ENCODE data around the gene KIRREL3.

KIRREL3 gene

DNA sequence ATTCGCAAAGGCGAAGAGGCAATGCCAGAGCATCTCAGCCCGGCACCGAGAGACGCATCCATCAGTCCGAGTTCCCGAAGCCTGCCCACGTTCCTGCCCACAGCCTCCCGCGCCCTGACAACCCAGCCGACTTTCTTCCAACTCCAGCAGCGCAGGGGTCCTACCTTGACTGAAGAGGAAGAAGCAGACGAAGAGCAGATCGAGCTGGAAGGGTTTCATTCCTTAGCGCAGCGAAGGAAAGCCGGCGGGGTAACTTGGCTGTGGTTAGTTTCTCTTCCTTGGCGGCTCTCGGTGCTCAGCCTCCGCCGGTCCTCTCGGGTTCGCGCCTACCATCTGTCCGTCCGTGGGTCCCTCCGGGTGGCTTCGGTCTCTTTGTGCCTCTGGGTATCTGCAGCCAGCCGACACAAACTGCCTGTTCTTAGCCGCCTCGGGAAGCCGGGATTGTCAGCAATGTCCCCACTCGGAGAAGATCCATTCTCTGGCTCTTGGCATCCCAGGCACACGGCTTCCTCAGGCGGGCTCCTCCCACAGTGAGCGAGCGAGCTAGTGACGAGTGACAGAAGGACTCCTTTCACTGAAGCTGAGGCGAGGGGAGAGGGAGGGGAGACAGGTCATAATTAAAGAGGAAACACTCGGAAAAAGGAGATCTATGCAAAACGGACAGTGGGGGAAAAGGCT lies at the start of gene KIRREL3:
TSS of gene KIRREL3 (minus strand) at position 480 of the 678 bp plus-strand sequence.
- DNase-seq (ENCODE audit: low spot score) = no peak

DNA sequence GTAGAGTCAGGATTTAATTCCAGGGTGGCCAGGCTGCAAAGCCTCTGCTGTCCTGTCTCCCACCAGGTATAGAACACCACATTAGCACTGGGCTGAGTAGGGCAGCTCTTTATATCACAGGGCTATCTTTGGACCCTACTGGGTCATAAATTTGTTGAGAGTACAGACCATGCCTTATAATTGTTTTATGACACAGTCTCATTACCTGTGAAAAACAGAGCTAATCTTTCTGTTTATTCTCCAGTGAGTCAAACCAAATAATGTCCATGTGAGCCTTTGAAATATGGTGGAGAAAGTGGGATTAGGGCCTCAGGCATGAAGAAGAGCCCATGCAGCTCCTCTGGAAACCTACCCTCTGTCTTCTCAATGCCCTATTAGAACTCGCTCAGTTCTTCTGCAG lies 49.6 kb upstream of the KIRREL3 start:
- no peak for DNase-seq (ENCODE audit: low spot score)

- no peak for DNase-seq (ENCODE audit: low spot score)
Observed at GRCh38 chr11:127049486-127049885, 48.9 kb upstream of the KIRREL3 start.

GRCh38 chr11:127044535-127044934 lies 44.0 kb upstream of the KIRREL3 start:
- no peak for DNase-seq (ENCODE audit: low spot score)

DNA sequence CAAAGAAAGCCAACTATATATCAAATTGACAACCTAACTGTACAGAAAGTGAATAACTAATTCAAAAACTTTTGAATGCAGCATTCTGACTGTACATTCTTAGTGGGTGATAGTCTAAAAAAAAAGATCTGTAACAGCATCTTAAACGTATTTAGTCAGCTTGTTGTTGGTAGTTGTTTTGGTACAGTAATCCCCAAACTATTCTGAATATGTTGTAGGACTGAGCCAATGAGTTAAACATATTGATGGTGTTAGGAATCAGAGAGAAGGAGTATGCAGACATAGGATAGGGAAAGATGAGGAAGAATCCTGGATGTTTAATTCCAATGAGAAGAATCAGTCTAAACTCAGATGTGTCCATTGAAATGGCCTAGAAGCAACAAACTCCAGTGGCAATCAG lies 41.9 kb upstream of the KIRREL3 start:
- DNase-seq (ENCODE audit: low spot score) = no peak

GRCh38 chr11:127039591-127039990 lies 39.0 kb upstream of the KIRREL3 start:
- no peak for DNase-seq (ENCODE audit: low spot score)

GRCh38 chr11:127037596-127037995 lies 37.0 kb upstream of the KIRREL3 start:
- no peak for DNase-seq (ENCODE audit: low spot score)

DNA sequence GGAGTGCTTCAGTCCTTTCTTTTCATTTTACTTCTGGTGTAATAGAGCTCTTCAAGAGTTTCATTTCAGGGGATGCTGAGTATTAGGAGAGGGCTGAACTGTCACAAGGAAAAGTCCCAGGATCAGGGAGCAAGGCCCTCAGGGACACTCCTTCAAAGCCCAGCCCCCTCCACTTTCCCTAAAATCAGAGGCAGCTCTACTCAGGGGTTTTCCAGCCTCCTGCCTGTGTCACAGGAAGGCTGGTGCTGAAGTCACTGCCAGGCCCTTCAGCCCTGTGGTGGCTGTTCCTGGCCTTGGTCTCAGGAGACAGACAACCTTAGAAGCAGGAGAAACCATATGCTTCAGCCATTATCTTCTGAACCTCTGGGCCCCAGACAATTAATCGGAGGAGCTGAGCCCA lies 36.4 kb upstream of the KIRREL3 start:
- no peak for DNase-seq (ENCODE audit: low spot score)

DNA sequence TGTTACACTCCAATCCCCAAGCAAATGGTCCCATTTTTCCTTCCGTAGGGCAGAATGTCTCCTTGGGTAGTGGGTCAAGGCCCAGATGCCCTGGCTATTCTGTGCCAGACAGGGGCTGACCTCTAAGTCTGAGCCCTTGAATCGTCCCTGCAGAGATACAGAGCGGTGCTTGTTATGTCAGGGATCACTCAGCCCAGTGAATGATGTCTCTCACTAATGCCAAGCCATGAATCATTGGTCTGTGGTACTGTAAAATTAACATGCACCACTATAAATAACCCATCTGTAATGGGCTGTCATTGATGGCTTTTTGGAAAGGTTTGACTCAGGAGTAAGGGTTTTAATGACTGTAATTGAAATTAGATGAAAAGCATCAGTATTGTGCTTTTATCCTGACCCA lies 35.3 kb upstream of the KIRREL3 start:
- no peak for DNase-seq (ENCODE audit: low spot score)

DNA sequence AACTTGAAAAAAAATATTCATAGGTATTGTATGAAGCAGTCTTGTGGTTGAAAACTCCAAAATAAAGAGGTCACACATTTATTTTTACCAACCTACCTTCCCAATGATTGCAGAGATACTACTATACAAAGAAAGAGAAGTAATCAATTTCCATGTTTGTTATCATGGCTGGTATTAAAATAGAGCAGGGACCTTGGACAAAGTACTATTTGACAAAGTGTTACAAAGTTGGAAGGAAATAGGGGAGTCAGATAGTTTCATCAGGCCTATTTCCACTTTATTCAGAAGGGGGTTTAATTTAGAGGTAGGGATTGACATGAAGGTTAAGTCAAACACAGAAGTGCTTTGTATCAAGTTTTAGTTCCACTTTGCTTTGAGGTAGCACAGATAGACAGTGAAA lies 34.4 kb upstream of the KIRREL3 start:
- DNase-seq (ENCODE audit: low spot score) = no peak

- DNase-seq (ENCODE audit: low spot score) = no peak
Observed at GRCh38 chr11:127028648-127029047, 28.1 kb upstream of the KIRREL3 start.

DNA sequence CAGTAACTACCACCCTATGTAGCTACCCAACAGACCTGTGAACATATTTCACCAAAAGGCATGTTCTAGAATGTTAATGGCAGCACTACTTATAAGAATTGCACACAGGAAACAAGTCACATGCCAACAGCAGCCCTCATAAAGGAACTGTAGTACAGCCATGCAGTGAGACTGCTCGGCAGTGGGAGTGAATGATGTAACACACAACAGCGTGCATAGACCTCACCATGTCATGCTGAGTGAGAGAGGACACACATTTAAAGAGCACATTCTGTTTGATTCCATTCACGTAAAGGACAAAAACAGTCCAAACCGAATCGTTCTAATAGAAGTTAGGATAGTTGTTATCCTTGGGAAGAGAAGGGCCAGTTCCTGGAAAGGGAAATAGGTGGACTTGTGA lies 27.2 kb upstream of the KIRREL3 start:
- DNase-seq (ENCODE audit: low spot score) = no peak

GRCh38 chr11:127027000-127027399 lies 26.4 kb upstream of the KIRREL3 start:
- no peak for DNase-seq (ENCODE audit: low spot score)

DNA sequence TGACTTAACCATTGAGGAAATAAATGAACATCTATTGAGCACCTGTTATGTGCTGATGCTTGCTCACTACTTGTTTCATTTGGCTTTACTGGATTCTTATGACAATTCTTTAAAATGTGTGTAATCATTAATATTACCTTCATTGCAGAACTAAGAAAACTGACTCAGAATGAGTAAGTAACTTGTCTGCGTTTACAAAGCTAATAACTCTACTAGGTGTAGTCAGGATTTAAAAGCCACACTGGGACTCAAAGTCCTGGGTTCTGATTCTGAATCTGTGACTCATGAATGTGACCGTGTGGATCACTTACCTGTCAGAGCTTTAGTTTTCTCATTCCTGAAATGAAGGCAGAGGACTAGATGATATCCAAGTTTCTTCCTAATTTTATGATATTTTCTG lies 23.4 kb upstream of the KIRREL3 start:
- no peak for DNase-seq (ENCODE audit: low spot score)

GRCh38 chr11:127018683-127019279 lies 18.2 kb upstream of the KIRREL3 start:
- DNase-seq (ENCODE audit: low spot score) = no peak

GRCh38 chr11:127017482-127017881 lies 16.9 kb upstream of the KIRREL3 start:
- no peak for DNase-seq (ENCODE audit: low spot score)

DNA sequence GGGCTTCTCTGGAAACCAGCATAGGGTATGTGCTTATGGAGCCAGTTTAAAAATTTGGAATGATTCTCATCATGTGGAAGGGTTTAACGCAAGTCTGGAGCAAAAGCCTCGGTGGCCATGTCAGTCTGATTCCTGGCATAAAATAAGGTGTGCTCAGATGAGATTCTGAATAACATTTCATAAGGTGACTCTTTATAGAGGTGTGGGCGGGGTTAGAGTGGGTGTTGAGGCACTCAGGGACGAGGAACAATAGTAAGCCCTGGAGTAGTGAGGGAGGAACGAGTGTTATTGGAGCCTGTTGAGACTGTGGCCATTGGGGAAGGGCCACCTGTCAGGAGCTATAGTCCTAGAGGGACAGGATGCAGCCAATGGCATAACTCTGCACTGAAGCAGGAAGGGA lies 13.0 kb upstream of the KIRREL3 start:
- DNase-seq (ENCODE audit: low spot score) = no peak

DNA sequence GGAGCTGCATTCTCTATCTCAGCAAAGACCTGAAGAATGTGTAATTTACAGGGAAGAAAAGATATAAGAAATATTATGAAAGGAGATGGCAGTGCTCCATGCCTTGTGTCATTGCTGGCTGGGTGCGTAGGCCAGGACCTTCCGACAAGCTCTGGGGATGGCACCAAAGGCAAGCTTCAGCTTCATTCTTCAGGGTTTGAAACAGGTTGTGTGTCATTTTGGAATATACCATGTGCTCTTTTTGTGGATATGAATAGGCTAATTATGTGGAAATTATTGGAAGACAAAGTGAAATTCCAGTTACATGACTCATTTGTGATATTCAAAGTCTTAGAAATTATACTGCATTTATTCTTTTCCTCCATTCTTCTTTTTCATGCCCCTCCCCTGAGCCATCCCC lies 5.7 kb upstream of the KIRREL3 start:
- no peak for DNase-seq (ENCODE audit: low spot score)

DNA sequence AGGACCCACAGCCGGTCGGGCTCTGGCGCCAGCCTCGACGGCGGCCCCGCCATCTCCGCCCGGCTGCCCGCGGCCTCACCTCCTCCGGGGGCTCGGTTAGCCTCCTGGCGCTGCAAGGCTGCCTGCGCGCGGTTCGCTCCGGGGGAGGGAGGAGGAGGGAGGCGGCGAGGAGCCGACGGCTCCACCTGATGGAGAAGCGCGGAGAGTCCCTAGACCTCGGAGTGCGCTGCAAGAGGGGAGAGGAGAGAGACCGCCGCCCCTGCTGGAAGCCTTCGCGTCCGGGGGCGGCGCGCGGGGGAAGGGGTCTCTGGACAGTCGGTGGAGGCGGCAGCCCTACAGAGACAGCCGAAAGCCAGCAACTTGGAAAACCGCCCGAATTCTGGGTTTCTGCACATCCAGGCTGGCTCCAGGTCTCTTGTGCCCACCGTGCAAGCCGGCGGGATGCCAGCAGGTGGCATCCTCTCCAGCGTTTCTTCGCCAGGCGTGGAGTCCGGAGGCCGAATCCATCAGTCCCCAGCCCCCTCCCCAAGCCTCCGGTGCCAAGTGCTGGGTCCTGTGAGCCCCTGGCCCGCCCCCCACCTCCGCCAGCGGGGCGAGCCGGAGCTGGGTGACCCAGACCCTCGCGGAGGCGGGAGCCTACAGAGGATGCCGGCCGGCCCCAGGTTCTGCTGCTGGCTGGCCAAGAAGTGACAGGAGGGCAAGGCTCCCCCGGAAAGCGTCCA lies 2.9 kb upstream of the KIRREL3 start:
- DNase-seq (ENCODE audit: low spot score) = no peak

DNA sequence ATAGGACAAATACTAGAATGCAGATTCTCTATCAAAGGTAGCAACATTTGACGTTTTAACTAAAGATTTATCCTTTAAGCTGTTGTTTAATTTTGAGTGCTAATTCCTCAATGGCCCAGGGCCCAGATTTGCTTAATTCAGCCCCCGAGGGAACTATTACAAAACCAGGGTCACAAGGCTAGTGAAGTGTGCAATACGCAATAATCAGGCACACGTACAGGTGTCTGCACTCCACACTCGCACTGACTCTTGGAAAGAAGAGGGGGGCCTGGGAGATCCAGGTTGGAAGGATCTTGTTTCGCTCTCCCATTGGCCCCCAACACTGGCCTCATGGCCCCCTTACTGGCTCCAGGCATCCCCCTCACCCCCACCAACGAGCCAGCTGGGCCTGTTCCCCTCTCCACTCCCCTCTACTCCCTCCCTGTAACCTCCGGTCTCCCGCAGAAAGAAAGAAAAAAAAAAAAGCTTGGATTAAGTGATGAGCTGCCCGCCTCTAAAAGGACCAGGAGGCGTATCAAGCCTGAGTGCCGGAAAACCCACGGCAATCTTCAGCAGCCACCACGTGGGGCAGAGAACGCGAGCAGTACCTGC lies 2.2 kb upstream of the KIRREL3 start:
- DNase-seq (ENCODE audit: low spot score) = no peak

DNA sequence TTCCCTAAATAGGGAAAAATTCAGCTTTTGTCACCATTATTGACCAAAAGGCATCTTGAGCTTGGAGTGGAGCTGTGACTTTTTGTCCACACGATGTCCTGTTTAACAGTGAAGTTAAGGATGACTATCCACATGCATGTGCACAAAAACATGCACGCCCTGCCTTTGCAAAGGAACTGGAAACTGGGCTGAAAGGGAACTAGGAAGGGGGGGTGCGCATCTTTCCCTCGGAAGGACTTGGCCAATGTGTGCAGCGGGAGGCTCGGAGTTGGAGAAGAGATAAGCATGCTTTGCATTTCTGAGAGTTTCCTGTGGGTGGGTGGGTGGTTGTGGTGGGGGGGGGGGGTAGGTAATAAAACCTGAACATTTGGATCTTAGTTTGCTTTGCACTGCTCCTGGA lies 411 bp upstream of the KIRREL3 start:
- no peak for DNase-seq (ENCODE audit: low spot score)

GRCh38 chr11:126999366-126999765 lies 1.2 kb downstream of the KIRREL3 start:
- no peak for DNase-seq (ENCODE audit: low spot score)

GRCh38 chr11:126997641-126998040 lies 2.9 kb downstream of the KIRREL3 start:
- DNase-seq (ENCODE audit: low spot score) = no peak
